Measurements from ENCODE around the gene CCDC61.
A peak's percentile ranks its signal among the peaks of the same experiment; 100 is the strongest.

The CCDC61 gene

DNA sequence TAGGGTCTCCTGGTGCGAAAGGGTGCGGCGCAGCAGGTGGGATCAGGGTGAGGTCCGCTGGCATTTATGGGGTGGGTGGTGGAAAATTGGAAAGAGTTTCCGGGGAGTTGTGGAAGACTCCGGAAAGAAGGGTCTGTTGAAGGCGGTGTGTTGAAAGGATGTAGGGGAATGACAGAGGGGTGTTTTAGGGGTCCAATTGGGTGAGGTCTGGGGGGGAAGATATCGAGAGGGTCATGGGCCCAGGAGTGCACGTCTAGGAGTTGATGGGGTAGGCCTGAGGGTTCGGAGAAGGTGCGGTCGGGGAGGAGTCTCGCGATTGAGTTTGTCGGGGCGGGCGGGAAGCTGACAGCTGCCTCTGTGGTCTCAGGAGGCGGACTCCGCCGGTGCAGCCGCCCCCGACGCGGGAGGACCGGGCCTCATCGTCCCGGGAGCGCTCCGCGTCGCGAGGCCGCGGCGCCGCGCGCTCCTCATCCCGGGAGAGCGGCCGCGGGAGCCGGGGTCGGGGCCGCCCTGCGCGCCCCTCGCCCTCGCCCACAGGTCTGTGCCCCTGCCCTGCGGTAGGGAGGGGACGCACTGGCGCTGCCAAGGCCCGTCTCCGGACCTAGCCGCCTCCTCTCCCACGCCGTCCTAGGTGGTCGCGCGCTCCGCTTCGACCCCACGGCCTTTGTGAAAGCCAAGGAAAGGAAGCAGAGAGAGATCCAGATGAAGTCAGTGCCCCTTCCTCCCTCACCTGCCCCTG lies 20.6 kb downstream of the CCDC61 start:
- DNase-seq (ENCODE audit: low read depth in 3 of 3): peak in 1 of 3 experiments; percentile 17

DNA sequence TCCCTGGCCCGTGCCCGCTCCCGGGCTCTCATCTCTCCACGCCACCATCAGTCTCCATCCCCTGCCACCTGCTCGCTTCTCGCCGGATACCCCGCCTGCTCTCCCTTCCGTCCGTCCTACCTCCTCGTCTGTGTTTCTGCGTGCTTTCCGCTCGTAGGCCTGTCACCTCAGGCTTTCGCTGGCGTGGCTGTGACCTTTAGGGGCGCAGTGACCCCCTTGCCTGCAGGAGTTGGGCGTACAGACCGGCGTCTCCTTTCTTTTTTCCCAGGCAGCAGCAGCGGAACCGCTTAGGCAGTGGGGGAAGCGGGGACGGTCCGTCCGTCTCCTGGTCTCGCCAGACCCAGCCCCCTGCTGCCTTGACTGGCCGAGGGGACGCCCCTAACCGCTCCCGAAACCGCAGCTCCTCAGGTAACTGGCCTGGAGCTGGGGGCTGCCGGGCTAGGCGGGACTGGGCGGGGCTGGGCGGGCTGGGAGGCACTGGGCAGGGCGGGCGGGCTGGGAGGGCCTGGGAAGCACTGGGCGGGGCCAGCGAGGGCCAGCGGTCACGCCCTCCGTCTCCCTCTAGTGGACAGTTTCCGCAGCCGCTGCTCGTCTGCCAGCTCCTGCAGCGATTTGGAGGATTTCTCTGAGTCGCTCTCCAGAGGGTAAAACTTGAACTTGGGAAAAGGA lies 21.3 kb downstream of the CCDC61 start:
- peak; percentile 65 to 76 (median 66) for DNase-seq (ENCODE audit: low read depth in 3 of 3)

DNA sequence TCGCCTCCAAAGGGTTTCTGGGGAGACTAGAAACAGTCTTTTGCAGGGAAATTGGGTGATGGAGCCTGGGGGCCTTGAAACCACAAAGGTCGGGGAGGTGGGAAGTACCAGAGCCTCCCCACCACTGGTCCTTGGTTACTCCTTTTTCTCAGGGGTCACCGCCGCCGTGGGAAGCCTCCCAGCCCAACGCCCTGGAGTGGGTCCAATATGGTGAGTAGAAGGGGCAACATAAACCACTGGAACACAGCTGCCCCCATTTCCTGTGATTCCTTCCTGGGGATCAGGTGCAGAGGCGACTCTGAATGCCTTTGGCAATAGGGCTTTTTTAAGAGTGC lies 21.8 kb downstream of the CCDC61 start:
- DNase-seq (ENCODE audit: low read depth in 3 of 3): no peak

DNA sequence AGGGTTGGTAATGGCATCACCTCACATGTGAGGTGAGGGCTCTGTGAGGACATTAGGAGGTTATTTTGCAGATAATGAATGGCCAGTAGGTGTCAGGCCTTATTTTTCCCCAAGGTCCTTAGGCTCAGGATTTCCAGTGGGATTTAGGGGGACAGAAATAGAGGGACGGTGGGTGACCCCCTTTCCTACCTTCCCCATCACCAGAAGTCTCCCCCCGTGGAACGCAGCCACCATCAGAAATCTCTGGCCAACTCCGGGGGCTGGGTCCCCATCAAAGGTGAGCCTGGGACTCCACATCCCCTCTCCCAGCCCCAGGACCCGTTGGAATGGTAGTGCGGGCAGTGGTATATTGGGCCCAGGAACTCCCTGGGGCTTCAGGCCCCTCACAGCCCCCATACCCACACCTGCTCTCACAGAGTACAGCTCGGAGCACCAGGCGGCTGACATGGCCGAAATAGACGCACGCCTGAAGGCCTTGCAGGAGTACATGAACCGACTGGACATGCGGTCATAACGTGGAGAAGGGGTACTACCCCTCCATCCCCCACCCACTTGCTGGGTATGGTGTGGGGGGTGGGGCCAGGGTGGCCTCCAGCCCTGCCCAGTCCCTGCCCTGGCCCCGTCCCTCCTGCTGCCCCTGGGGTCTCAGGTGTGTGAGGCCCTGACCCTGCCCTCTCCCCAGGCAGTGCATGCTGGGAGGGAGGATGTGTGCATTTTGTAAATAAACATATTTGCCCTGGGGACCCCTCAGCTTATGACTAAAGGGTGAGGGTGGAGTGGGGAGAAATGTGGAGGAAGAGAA lies 22.8 kb downstream of the CCDC61 start:
- no peak for DNase-seq (ENCODE audit: low read depth in 3 of 3)

DNA sequence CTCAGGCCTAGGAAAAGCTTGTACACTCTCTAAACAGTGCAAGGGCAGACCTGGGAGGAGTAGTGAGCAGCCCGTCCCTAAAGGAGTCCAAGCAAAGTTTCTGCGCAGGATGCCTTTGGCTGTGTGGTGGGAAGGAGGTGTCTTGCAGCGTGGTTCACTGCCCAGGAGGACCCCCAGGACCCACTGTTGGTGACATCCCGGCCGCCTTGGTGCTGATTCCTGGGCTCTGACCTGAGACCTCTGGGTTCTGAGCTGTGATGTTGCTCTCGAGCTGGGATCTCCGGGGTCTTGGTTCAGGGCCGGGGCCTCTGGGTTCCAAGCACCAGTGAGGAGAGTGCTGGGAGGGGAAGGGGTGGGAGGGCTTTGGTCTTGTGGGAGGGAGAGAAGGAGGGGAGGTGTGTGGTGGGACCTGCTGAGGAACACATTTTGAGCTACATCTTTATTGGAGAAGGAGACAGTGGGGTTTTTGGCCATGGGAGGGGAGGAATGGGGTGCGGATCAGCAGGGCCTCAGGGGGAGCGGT lies 23.5 kb downstream of the CCDC61 start:
- no peak for DNase-seq (ENCODE audit: low read depth in 3 of 3)

DNA sequence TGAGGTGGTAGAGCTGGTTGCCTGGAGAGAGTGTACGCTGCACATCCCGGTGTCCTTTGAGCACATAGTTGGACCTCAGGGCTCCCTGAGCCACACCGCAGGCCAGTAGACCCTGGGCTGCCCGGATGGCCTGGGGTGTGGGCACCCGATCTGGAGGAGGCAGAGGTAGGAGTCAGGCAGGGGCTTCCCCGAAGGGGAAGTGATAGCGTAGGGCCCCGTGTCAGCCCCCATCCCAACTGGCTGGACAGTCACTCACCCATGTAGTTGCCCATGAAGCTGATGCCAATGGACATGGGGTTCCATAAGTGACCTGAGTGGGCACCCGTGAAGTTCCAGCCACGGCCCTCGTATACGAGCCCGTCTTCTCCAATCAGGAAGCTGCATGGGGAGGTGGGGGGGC lies 24.0 kb downstream of the CCDC61 start:
- no peak for DNase-seq (ENCODE audit: low read depth in 3 of 3)

DNA sequence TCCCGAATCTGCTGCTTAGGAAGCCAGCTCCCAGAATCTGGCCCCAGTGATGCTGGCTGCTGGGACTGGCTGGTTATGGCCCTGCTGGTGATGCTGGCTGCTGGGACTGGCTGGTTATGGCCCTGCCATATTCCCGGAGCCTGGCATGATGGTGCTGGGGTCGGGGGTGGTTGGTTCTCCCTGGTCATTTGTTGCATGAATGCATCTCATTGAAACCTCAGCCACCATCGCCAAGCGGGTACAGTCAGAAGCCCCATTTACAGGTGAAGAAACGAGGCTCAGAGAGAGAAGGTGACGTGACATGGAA lies 25.5 kb downstream of the CCDC61 start:
- DNase-seq (ENCODE audit: low read depth in 3 of 3): no peak

DNA sequence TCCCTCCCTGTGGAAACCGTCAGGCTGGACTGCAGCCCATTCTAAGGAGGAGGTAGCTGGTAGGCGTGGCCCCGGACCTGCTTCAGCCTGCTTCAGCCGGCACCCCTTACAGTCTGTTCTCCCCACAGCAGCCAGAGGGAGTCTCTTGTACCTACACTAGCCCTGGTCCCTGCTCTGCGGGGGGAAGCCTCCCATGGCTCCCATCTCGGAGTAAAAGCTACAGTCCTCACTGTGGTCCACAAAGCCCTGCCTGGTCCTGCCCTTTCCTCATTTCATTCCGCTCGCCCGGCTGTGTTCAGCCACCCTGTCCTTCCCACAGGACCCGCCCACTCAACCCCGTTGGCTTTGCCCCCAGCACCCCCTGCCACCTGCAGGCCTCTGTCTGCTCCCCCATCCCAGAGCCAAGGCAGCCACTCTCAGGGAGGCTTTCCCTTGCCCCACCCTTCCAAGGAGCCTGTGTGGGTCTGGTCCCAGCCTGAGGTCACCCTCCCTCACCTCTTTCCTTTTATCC lies 26.3 kb downstream of the CCDC61 start:
- no peak for DNase-seq (ENCODE audit: low read depth in 3 of 3)

DNA sequence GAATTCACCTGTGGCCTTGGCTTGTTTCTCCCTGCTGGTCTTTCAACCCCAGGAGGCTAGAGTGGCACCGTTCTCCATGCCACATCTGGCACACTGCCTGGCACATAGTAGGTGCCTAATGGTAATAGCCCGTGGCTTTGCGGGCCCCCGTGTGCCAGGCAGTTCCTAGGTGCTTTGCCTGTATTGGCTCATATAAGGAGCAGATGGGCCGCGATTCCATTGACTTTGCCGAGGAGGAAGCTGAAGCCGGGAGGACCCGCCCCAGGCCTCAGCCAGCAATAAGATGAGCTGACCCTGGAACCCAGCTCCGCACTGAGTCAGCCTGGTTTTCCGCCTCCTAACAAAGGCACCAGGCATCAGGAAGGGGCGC lies 26.8 kb downstream of the CCDC61 start:
- DNase-seq (ENCODE audit: low read depth in 3 of 3): no peak

DNA sequence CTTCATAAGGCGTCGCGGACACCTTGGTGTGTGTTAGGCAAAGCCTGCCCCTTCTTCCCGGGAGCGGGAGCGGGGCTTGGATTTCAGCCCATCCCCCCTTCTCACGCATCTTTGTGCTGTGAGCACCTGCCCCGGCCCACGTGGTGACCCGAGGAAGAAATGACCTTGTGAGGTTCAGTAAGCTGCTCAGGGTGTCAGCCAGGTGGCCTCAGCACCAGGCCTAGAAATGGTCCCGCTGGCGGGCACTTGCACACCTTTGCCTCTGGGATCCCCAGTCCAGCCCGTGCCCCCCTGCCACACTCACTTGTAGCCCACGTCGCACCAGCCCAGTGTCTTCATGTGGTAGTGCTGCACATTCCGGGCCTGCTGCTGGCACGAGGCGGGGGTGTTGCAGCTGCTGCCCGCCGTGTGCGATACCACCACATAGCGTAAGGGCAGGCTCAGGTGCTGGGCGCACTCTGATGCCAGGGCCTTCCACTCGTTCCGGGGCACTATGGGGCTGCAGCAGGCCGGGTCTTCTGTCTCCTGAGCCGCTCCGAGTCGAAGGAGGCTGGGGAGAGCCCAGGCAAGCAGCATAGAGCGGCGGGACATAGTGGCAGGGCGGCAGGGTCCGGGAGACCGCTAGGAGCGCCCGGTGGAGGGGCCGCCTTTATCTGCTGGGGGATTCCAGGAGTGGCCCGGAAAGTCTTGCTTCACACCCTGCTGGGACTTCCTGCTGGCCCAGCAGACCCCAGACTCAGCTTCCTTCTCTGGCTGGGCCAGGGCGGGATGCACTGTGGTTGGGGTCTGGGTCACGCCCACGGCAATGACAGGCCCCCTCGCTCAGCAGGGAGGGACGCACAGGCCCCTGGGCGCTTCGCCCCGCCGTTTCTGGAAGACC lies 27.4 kb downstream of the CCDC61 start, which contains the start of gene PGLYRP1:
TSS of gene PGLYRP1 (minus strand) at position 623 of the 880 bp plus-strand sequence. CDS start at position 591, 32 bp downstream.
- DNase-seq (ENCODE audit: low read depth in 3 of 3): no peak

DNA sequence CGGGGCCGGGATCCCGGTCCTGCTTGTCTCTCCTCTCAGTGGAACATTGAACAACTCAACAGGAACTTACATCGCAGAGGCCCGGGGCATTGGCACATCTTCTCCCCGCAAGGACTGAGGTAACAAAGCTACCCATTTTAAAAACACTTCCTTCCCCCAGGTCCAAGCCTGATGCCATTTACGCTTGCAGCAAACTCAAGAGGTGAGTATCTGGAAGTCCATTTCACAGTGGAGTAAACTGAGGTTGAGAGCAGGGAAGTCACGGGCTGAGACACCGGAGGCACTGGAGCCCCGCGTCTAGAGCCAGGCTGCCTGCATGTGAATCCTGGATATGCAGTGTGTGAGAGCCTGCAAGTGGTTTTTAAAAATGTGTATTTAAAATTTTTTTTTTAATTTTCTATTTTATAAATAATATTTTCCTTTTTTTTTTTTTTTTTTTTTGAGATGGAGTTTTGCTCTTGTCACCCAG lies 28.1 kb downstream of the CCDC61 start:
- DNase-seq (ENCODE audit: low read depth in 3 of 3): no peak

DNA sequence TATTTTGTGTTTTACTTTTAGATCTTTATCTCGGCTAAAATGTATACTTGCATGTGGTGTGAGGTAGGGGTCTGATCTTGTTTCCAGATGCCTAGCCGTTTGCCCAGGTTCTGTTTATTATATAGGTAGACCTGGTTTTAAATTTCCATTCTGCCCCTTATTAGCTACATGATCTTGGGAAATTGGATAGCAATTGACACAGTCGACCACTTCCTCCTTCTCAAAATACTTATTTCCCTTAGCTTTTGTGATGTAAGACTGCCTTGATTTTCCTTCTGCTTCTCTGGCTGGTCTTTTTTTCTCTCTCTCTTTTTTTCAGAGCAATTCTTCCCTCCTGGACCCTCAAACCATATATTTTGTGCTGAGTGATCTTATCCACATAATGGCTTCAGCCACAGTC lies 30.6 kb downstream of the CCDC61 start:
- DNase-seq (ENCODE audit: low read depth in 3 of 3): no peak

DNA sequence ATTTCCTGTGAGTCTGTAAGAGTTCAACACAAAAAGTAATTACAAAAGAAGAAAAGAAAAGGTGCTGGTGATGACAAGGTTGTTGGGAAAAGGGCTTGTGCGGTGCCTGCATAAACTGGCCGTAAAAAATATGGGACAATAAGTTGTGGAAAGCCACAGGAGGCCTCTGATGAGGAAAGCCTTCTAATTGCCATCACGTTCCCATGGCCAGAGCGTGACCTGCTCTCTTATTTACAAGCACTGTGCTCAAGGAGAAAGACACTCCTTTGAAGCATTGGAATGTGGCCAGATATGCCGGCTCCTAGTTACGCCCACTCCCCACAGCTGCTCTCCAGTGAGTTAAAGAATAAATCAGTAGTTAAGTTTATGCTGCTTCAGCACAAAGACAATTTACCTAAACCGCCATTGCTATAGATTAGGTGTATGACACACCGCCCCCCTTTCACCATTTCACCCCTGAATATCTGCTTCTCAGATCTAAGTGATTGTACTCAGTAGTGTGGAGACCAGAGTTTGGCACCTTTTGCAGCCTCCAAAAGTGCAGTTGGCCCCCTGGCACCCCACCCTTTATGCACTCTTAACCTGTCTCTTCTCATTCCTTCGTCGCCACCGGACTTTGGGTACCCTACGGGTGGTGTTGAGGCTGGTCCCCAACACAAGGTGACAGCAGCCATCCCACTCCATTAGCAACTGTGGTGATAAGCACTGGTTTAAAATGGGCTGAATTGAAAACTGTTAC lies 35.7 kb downstream of the CCDC61 start:
- DNase-seq (ENCODE audit: low read depth in 3 of 3): no peak

DNA sequence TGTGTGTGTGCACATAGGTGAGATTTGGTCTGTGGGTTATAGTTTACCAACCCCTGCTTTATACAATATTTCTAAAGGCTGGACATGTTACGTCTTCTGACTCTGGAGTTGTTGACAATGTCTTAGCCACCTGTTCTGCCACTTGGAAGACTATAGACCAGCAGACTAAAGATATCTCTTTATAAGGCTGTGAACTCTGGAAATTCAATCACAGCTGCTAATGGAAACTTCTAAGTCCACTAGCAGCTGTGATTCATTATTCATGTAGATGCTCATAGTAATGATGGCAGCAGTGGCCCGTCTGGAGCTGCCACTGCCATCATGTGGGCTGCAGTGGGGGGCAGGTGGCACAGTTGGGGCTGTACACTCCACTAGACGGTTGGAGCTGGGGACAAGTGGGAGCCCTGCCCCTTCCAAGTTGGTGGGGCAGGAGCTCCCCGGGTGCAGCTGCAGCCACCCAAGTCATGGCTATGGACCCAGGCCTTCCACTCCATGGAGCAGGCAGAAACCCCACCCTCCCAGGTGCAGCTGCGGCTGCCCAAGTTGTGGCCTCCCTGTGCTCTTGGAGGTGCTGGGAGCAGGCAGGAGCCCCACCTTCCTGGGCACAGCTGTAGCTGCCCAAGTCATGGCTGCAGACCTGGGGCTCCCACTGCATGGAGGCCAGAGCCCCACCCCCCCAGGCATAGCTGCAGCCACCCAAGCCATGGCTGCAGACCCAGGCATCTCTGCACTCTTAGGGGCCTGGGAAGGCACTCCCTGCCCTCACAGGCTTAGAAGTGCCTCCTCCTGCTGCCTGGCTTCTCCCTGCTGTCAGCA lies 36.7 kb downstream of the CCDC61 start:
- no peak for DNase-seq (ENCODE audit: low read depth in 3 of 3)

DNA sequence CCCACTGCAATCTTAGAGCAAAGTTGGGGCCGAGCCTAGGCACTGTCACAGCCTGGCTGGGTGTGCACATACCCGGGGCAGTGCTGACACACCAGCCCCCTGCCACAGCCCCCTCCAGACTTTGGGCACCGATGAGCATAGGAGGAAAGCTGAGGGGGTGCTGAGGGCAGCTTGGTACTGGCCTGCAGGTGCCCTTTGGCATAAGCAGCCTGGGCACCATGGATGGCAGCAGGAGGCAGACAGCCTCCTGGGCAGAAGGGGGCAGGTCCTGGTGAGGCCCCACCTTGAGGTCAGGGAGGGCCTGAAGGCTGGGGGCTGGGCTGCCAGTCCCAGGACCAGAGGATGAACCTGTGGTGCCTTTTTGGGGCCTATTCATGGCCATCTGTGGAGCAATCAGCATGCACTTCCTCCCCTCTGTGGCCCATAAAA lies 37.3 kb downstream of the CCDC61 start:
- DNase-seq (ENCODE audit: low read depth in 3 of 3): no peak

DNA sequence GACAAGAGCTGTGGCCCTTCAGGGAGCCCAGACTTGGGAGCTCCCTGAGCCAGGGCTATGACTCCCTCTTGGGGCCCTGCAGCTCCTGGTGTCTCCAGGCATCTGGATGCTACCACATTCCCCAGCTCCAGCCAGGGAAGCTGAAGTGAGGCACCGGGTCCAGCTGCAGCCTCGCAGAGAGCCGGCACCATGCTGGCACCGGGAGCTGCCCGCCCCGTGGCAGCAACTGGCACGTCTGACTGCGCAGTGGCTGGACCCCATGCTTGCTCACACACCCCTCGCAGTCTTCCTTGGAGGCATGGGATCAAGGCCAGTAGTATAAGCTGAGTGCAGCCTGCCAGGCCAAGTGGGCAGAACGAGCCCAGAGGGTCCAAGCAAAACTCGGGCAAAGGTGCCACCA lies 38.1 kb downstream of the CCDC61 start:
- DNase-seq (ENCODE audit: low read depth in 3 of 3): no peak

DNA sequence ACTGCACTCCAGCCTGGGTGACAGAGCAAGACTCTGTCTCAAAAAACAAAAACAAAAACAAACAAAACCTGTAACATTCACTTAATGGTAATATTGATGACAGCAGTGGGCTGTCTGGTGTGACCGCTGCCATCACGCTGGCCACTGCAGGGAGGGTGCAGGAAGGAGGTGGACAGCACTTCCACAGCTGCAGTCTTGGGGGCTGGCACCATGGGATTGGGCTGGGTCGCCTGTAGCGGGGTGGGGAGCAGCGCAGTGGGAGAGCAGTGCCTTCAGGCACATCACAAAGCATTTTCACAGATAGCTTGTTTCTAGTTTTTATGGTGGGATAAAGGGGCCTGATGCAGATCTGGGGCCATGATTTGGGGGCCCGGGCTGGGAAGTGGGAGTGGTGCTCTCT lies 40.3 kb downstream of the CCDC61 start:
- no peak for DNase-seq (ENCODE audit: low read depth in 3 of 3)

DNA sequence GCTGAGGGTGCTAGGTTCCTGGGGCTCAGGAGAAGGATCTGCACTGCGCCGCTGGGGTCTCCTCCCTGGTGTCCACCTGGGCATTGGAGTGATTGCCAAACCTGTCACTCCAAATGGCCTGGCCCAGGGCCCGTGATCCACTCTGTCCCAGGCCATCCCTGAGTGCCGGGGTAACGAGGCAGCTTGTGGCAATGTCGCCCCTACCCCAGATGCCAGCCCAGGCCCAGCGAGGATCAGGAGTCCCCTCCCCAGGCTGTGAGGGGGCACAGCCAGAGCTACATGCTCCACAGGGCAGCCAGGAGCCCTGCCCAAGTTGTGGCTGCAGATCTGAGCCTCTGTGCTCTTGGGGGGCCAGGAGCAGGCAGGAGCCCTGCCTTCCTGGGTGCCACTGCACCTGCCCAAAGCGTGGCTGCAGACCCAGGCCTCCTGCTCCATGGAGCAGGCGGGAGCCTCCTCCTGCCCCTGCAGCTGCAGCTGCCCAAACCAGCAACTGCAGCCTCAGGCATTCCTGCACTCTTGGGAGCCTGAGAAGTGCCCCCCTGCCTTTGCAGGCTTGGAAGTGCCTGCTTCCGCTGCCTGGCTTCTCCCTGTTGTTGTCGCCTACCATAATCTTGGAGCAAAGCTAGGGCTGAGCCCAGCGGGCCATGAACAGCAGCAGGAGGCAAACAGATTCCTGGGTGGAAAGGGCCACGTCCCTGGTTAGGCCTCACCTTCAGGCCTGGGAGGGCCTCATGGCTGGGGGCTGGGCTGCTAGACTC lies 40.9 kb downstream of the CCDC61 start:
- DNase-seq (ENCODE audit: low read depth in 3 of 3): no peak

DNA sequence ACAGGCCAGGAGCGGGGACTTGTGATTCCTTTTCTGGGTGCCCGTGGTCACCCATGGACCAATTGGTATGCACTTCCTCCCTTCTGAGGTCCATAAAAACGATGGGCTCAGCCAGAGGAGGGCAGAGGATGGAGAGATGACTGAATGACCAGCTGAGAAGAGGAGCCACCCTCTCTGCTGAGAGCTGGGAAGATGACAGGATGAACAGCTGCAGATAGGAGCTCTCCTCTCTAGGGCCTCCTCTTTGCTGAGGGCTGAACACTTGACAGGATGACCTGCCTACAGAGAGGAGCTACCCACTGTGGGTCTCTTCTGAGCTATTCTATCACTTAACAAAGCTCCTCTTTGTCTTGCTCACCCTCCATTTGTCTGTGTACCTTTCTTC lies 41.5 kb downstream of the CCDC61 start:
- DNase-seq (ENCODE audit: low read depth in 3 of 3): no peak

Measured in stimulated activated CD4-positive, alpha-beta T cell treated with anti-CD3 and anti-CD28 coated beads, TNF-alpha, amount 100 ng/mL, for 4 hours (primary cell).